T-helper 2 cell treated with Interferon-gamma antibody and Interleukin-4, amounts not matched to agents 5 μg/mL and 100 μg/mL, for 36 hours (primary cell): Measurements from ENCODE around the gene IGDCC3.

Experiments
- DNase-seq: peaks from one replicate; pipeline ENCODE4 v3.0.0; 2021; ENCODE audit warnings: low spot score
- H3K27ac Mint-ChIP-seq: one replicate; pipeline ENCODE4 v1.8.0; 2021; ENCODE audit warnings: mild to moderate bottlenecking, mixed read lengths
- H3K27me3 Mint-ChIP-seq: one replicate; pipeline ENCODE4 v1.8.0; 2021; ENCODE audit warnings: low read depth, mixed read lengths
- H3K36me3 Mint-ChIP-seq: one replicate; pipeline ENCODE4 v1.8.0; 2021; ENCODE audit warnings: low read depth, mixed read lengths
- H3K4me1 Mint-ChIP-seq: one replicate; pipeline ENCODE4 v1.8.0; 2021; ENCODE audit warnings: low read depth, mixed read lengths
- H3K4me3 Mint-ChIP-seq: one replicate; pipeline ENCODE4 v1.8.0; 2022; ENCODE audit warnings: mild to moderate bottlenecking, moderate library complexity, mixed read lengths
- H3K9me3 Mint-ChIP-seq: one replicate; pipeline ENCODE4 v1.8.0; 2021; ENCODE audit warnings: mixed read lengths

IGDCC3 gene

DNA sequence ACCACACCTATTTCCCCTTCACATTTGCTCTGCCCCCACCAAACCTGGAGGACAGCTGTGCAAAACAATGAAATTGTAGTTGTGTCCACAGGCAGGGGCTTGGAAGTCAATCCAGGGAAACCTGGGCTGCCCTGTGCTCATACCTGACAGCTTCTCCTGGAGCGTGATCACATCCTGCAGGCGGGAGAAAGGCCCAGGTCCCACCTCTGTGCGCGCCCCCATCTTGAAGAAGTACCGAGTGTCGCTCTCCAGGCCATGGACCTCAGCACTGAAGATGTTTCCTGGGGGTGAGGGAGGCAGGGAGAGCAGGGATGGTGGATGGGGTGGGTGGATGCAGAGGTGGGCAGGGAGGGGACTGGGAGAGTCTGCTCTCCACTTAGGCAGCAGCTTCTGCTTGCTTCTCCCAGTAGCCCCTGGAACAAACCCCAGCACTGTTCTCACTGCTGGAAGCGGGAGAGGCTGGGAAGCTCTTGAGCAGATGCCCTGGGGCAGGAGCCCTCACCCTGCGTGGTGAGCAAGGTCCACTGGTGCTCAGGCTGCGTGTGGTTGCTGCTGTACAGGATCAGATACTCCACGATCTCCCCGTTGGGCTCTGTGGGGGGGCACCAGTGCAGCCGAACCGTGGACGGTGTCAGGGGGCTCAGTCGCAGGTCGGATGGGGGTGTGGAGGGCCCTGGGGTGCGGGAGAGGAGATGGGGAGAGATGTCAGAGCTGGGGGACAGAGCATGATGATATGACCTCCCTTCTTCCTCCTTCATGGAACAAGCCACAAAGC is 10.7 kb upstream of the IGDCC3 start:
- no peaks in the 10 kb centered on the region for H3K36me3 Mint-ChIP-seq
- H3K27ac Mint-ChIP-seq = no peak overlapping the region
- DNase-seq = no peak
- no peaks in the 10 kb centered on the region for H3K9me3 Mint-ChIP-seq
- peaks cover 5% of the 10 kb centered on the region for H3K27me3 Mint-ChIP-seq
- peaks cover 9% of the 10 kb centered on the region for H3K4me1 Mint-ChIP-seq
- H3K4me3 Mint-ChIP-seq = no peak overlapping the region

GRCh38 chr15:65386886-65387285 is 9.1 kb upstream of the IGDCC3 start:
- Mint-ChIP-seq H3K27me3 (peaks cover 10% of the 10 kb centered on the region), H3K27ac (no peak overlapping the region), H3K4me1 (peaks cover 9% of the 10 kb centered on the region), H3K4me3 (no peak overlapping the region), H3K36me3 (no peaks in the 10 kb centered on the region), H3K9me3 (no peaks in the 10 kb centered on the region)
- no peak for DNase-seq

- Mint-ChIP-seq H3K27ac (no peak overlapping the region), H3K9me3 (no peaks in the 10 kb centered on the region), H3K27me3 (peaks cover 15% of the 10 kb centered on the region), H3K36me3 (no peaks in the 10 kb centered on the region), H3K4me1 (peaks cover 9% of the 10 kb centered on the region), H3K4me3 (no peak overlapping the region)
- no peak for DNase-seq
These were observed 8.6 kb upstream of the IGDCC3 start for GRCh38 chr15:65386376-65386775.

DNA sequence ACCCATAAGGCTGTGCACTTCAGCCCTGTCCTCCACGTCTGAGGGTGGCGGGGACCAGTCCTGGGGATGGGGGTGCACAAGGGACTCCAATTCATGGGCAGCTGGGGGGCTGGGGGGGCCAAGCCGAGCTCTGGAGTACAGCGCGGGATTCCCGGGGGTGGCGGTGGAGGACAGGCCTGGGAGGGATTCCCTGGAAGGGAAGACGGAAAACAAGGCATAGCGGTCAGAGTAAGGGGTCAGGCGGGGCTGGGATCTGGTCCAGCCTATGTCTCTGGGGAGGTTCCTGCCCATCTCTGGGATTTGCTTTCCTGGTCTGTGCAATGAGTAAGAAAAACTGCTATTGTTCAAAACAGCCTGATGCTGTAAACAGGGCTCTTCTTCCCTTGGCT is 8.1 kb upstream of the IGDCC3 start:
- Mint-ChIP-seq H3K9me3 (no peaks in the 10 kb centered on the region), H3K4me1 (peaks cover 9% of the 10 kb centered on the region), H3K4me3 (no peak overlapping the region), H3K27me3 (peaks cover 20% of the 10 kb centered on the region), H3K36me3 (no peaks in the 10 kb centered on the region), H3K27ac (no peak overlapping the region)
- DNase-seq = no peak

GRCh38 chr15:65384895-65385869 is 7.4 kb upstream of the IGDCC3 start:
- Mint-ChIP-seq H3K27ac (peak overlapping the region; percentile 55), H3K4me1 (peaks cover 9% of the 10 kb centered on the region), H3K4me3 (peak overlapping the region; percentile 85), H3K36me3 (no peaks in the 10 kb centered on the region), H3K9me3 (no peaks in the 10 kb centered on the region), H3K27me3 (peaks cover 27% of the 10 kb centered on the region)
- DNase-seq = peak; percentile 78

GRCh38 chr15:65384505-65384894 is 6.7 kb upstream of the IGDCC3 start:
- Mint-ChIP-seq H3K27ac (no peak overlapping the region), H3K36me3 (no peaks in the 10 kb centered on the region)

GRCh38 chr15:65383991-65384390 is 6.2 kb upstream of the IGDCC3 start:
- Mint-ChIP-seq H3K27me3 (peaks cover 35% of the 10 kb centered on the region), H3K27ac (no peak overlapping the region), H3K9me3 (no peaks in the 10 kb centered on the region), H3K36me3 (no peaks in the 10 kb centered on the region), H3K4me3 (peak overlapping the region; percentile 44), H3K4me1 (peaks cover 9% of the 10 kb centered on the region)
- no peak for DNase-seq

More at GRCh38 chr15:65384505-65384894, 6.7 kb upstream of the IGDCC3 start:
- peak overlapping the region; percentile 85 for H3K4me3 Mint-ChIP-seq
- H3K27me3 Mint-ChIP-seq = peaks cover 31% of the 10 kb centered on the region
- H3K9me3 Mint-ChIP-seq = no peaks in the 10 kb centered on the region
- no peak for DNase-seq
- peaks cover 9% of the 10 kb centered on the region for H3K4me1 Mint-ChIP-seq

DNA sequence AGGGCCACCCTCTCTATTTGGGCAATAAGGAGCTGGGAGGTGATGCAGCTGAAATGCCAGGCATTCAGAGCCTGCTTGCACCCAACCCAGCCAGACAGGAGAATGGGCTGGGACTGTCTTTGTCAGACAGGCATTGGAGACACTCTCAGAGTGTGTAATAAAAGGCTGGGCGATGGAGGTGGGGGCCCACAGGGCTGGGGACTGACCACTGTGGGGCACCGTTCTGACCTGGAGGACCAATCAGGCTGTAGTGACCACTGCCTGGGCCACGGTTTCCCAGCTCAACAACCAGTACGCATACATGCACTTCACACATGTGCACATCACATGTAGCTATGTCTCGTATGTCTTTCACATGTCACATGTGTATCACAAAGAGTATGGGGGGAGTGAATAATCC is 5.7 kb upstream of the IGDCC3 start:
- peaks cover 10% of the 10 kb centered on the region for H3K4me1 Mint-ChIP-seq
- H3K27me3 Mint-ChIP-seq = peaks cover 40% of the 10 kb centered on the region
- DNase-seq = no peak
- no peaks in the 10 kb centered on the region for H3K9me3 Mint-ChIP-seq
- H3K36me3 Mint-ChIP-seq = no peaks in the 10 kb centered on the region
- no peak overlapping the region for H3K27ac Mint-ChIP-seq
- H3K4me3 Mint-ChIP-seq = no peak overlapping the region

GRCh38 chr15:65382921-65383320 is 5.1 kb upstream of the IGDCC3 start:
- Mint-ChIP-seq H3K4me3 (no peak overlapping the region), H3K36me3 (no peaks in the 10 kb centered on the region), H3K9me3 (no peaks in the 10 kb centered on the region), H3K27ac (no peak overlapping the region), H3K4me1 (peaks cover 12% of the 10 kb centered on the region), H3K27me3 (peaks cover 42% of the 10 kb centered on the region)
- DNase-seq = no peak

DNA sequence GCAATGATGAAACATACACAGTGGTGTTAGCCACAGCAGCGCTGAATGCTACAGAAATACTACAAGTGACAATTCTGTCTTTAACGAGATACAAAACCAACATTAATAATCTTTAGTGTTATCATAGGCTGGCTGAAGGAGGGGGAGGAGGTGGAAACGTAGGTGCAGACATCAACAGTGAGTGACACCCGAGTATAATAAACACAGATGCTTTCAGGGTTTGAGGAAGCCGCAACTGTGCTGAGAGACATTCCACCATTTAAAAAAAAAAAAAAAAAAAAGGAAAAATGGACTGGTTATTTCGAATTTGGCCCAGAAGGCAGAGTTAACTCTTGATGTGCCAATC is 4.3 kb upstream of the IGDCC3 start:
- H3K9me3 Mint-ChIP-seq = no peaks in the 10 kb centered on the region
- no peaks in the 10 kb centered on the region for H3K36me3 Mint-ChIP-seq
- H3K27ac Mint-ChIP-seq = no peak overlapping the region
- peaks cover 13% of the 10 kb centered on the region for H3K4me1 Mint-ChIP-seq
- no peak overlapping the region for H3K4me3 Mint-ChIP-seq
- peaks cover 44% of the 10 kb centered on the region for H3K27me3 Mint-ChIP-seq
- no peak for DNase-seq

- H3K36me3 Mint-ChIP-seq = no peaks in the 10 kb centered on the region
- no peak for DNase-seq
- H3K4me1 Mint-ChIP-seq = peaks cover 15% of the 10 kb centered on the region
- peaks cover 49% of the 10 kb centered on the region for H3K27me3 Mint-ChIP-seq
- no peak overlapping the region for H3K27ac Mint-ChIP-seq
- H3K9me3 Mint-ChIP-seq = no peaks in the 10 kb centered on the region
- H3K4me3 Mint-ChIP-seq = no peak overlapping the region
These were observed 3.8 kb upstream of the IGDCC3 start for GRCh38 chr15:65381445-65382145.

DNA sequence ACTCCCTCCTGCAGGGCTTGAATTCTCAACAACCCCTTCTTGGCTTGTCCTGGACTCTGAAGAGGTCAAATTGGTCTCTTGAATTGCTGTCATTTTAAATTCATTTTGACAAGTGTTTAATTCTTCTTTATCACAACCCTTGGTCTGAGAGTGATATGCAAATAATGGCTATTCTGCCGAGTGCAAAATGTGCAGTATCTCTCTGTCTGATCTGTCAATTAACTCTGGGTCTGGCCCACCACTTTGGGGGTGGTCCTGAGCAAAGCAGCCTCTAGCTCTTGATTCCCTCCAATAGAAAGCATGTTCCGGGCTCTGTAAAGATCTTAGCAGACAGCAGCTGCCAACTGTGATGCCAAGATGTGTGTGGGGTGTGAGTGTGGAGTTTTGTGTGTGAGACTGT is 2.2 kb upstream of the IGDCC3 start:
- Mint-ChIP-seq H3K4me3 (no peak overlapping the region), H3K4me1 (peaks cover 10% of the 10 kb centered on the region), H3K27me3 (peaks cover 64% of the 10 kb centered on the region), H3K36me3 (no peaks in the 10 kb centered on the region), H3K27ac (no peak overlapping the region), H3K9me3 (no peaks in the 10 kb centered on the region)
- DNase-seq = no peak

DNA sequence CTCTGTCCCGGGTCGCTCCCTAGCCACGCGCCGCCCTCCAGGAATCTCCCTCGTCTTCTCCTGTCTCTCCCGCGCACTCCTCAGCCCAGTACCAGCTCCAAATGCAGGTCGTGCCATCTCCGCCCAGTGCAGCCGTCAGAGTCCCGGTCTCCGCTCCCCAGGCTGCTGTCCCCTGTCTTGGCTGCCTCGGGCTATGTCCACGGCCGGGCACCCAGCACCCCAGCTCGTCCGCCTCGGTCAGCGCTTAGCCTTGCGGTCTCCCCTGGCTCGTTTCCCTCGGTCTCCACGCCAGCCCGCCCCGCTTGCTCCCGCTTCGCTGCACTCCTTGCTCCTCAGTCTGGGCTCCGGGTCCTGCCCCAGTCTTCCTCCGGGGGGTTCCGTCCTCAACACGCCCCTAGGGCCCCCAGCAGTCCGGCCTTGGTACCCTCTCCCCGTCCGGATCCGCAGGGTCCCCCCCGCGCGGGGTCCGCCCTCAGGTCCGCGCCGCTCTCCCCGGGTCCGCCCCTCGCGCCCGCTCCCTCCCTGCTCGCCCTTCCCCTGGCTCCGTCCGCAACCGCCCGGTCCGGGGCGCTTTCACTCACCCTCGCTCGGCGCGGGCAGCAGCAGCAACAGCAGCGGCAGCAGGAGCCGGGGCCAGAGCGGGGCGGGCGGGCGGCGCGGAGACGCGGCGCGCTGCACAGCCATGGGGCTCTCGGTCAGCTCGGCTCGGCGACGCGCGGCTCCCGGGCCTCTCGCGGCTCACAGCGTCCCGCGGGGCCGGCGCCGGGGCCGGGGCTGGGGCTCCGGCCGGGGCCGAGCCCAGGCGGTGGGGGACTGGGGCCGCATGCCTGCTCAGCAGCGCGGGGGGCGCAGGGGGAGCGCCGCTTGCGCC is 462 bp downstream of the IGDCC3 start:
- Mint-ChIP-seq H3K4me1 (peaks cover 6% of the 10 kb centered on the region), H3K27me3 (peaks cover 74% of the 10 kb centered on the region), H3K4me3 (peak overlapping the region; percentile 51), H3K9me3 (no peaks in the 10 kb centered on the region), H3K36me3 (no peaks in the 10 kb centered on the region), H3K27ac (no peak overlapping the region)
- no peak for DNase-seq
